GM12878 (cell line): Measurements from ENCODE around the gene AHCYL2. TPM values are rescaled to one million over a fixed set of nuclear protein-coding genes. Genes with fewer than 3 reads are reported as not detected.

Experiments used
- ATAC-seq: fragments of 200-7000 bp; cut with Tn5 transposase; 3 replicates; pipeline ENCODE4 v1.9.1; 2020; ENCODE audit warnings: mild to moderate bottlenecking, moderate library complexity
- BruUV-seq: library from RNA; stranded (reverse); fragments of 400-500 nt; replicated peaks from 2 replicates; lab custom pipeline; 2021; lab: Mats Ljungman, UMichigan
- CTCF ChIA-PET: fragments of 300-600 bp; sonication (Branson Sonifier 250); formaldehyde crosslinking; extraction: SDS; loops from one replicate; lab custom pipeline; 2021; ENCODE audit warnings: inconsistent platforms; lab: Yijun Ruan, JAX
- POLR2A ChIA-PET: fragments of 350-600 bp; formaldehyde crosslinking; extraction: SDS; loops from one replicate; lab custom pipeline; 2021; ENCODE audit warnings: inconsistent platforms; lab: Charles Lee
- RAD21 ChIA-PET: fragments of 300-600 bp; sonication (Branson Sonifier 250); formaldehyde crosslinking; loops from one replicate; lab custom pipeline; 2023; ENCODE audit warnings: antibody characterized with exemption; ENCODE audit not compliant: unreplicated experiment; lab: Charles Lee
- SMC1A ChIA-PET: fragments of 300-600 bp; sonication (Branson Sonifier 250); formaldehyde crosslinking; loops from one replicate; lab custom pipeline; 2023; ENCODE audit not compliant: unreplicated experiment, uncharacterized antibody; lab: Charles Lee
- DNase-seq: peaks from one replicate; pipeline ENCODE4 v3.0.0-alpha.2; 2011; ENCODE audit warnings: low read depth, low spot score
- FAIRE-seq: peaks from 3 replicates; lab custom pipeline; 2011; peaks lifted over from hg19 to GRCh38; lab: Jason Lieb, UNC
- H2AFZ ChIP-seq: 2 replicates; pipeline ENCODE4 v1.6.0; 2011; ENCODE audit warnings: low read depth, low read length, control low read depth; ENCODE audit not compliant: control insufficient read depth
- H3K27ac ChIP-seq: 2 replicates; pipeline ENCODE4 v1.5.1; 2011; ENCODE audit warnings: control low read depth; ENCODE audit not compliant: control insufficient read depth, insufficient read depth
- H3K27me3 ChIP-seq, 2 experiments: replicated peaks in 1 of 2; 2 replicates each; pipeline versions ENCODE4 v1.6.0 to v1.6.1; 2011; ENCODE audit warnings: low read length in 1 of 2; ENCODE audit not compliant: control insufficient read depth in 2 of 2, insufficient read depth in 2 of 2
- H3K36me3 ChIP-seq, 2 experiments: 2 replicates each; pipeline ENCODE4 v1.5.1; 2011; ENCODE audit warnings: low read length in 1 of 2; ENCODE audit not compliant: control insufficient read depth in 2 of 2, insufficient read depth in 2 of 2
- H3K4me1 ChIP-seq: 2 replicates; pipeline ENCODE4 v1.6.1; 2011; ENCODE audit warnings: mild to moderate bottlenecking, low read length, moderate library complexity, mixed read lengths; ENCODE audit not compliant: control insufficient read depth, insufficient read depth
- H3K4me2 ChIP-seq: 2 replicates; pipeline ENCODE4 v1.6.0; 2011; ENCODE audit warnings: control low read depth; ENCODE audit not compliant: control insufficient read depth, insufficient read depth
- H3K4me3 ChIP-seq: fragments of 200-600 bp; sonication (generic); 2 replicates; pipeline ENCODE4 v1.5.1; 2016
- H3K79me2 ChIP-seq: 2 replicates; pipeline ENCODE4 v1.6.0; 2011; ENCODE audit warnings: low read length; ENCODE audit not compliant: control insufficient read depth, insufficient read depth
- H3K9ac ChIP-seq: 2 replicates; pipeline ENCODE4 v1.8.0; 2011; ENCODE audit warnings: low read length, control low read depth, mixed read lengths; ENCODE audit not compliant: control insufficient read depth, insufficient read depth
- H3K9me3 ChIP-seq: replicated peaks from 3 replicates; pipeline ENCODE4 v1.5.1; 2011; ENCODE audit warnings: mild to moderate bottlenecking, low read length; ENCODE audit not compliant: control insufficient read depth, insufficient read depth
- H4K20me1 ChIP-seq: 2 replicates; pipeline ENCODE4 v1.6.0; 2011; ENCODE audit not compliant: control insufficient read depth, insufficient read depth
- CHD2 ChIP-seq: IDR thresholded peaks from 2 replicates; pipeline ENCODE4 v1.6.1; 2011; ENCODE audit warnings: low read depth, low read length, improper control_type of control experiment, borderline replicate concordance
- ESRRA ChIP-seq: IDR thresholded peaks from 2 replicates; pipeline ENCODE4 v1.6.1; 2012; ENCODE audit warnings: mild to moderate bottlenecking, low read length, improper control_type of control experiment
- GABPA ChIP-seq: IDR thresholded peaks from 2 replicates; pipeline ENCODE4 v1.6.1; 2014; ENCODE audit warnings: antibody characterized with exemption, low read depth, mild to moderate bottlenecking, inconsistent platforms
- NFYA ChIP-seq: IDR thresholded peaks from 2 replicates; pipeline ENCODE4 v1.6.1; 2011; ENCODE audit warnings: low read depth, mild to moderate bottlenecking, low read length, improper control_type of control experiment, borderline replicate concordance
- NR2C1 ChIP-seq: fragments of 450-650 bp; IDR thresholded peaks from 2 replicates; pipeline ENCODE4 v1.6.1; 2017; ENCODE audit warnings: antibody characterized with exemption, mild to moderate bottlenecking, moderate library complexity
- SIN3A ChIP-seq: IDR thresholded peaks from 2 replicates; pipeline ENCODE4 v1.6.1; 2012; ENCODE audit warnings: low read depth, low read length, improper control_type of control experiment
- SP1 ChIP-seq: IDR thresholded peaks from one replicate; pipeline ENCODE4 v1.6.1; 2011; ENCODE audit warnings: low read depth, low read length
- SPI1 ChIP-seq: IDR thresholded peaks from 2 replicates; pipeline ENCODE4 v1.6.1; 2011; ENCODE audit warnings: low read depth, mild to moderate bottlenecking, low read length, moderate library complexity, borderline replicate concordance; ENCODE audit not compliant: insufficient read depth
- SUPT20H ChIP-seq: IDR thresholded peaks from 2 replicates; pipeline ENCODE4 v1.6.1; 2011; ENCODE audit warnings: low read depth, mild to moderate bottlenecking, low read length, moderate library complexity, borderline replicate concordance; ENCODE audit not compliant: control insufficient read depth
- TARDBP ChIP-seq: IDR thresholded peaks from 2 replicates; pipeline ENCODE4 v1.6.1; 2016; ENCODE audit warnings: borderline replicate concordance
- ZBED1 ChIP-seq: IDR thresholded peaks from 2 replicates; pipeline ENCODE4 v1.6.1; 2016; ENCODE audit warnings: borderline replicate concordance
- WGBS: methylation state at CpG from one replicate; pipeline ENCODE4 v1.1.6; 2016; ENCODE audit warnings: low lambda C conversion rate; ENCODE audit not compliant: insufficient replicate concordance, insufficient coverage; ENCODE audit errors: missing lambda C conversion rate; 5-methylcytosine and 5-hydroxymethylcytosine counted together
- in situ Hi-C: fragments of 300-500 bp; cut with MboI; formaldehyde crosslinking; loops from 9 replicates; pipeline ENCODE4 v1.14.3; 2018; ENCODE audit warnings: mixed read lengths
- intact Hi-C: fragments of 100-400 bp; cut with micrococcal nuclease; formaldehyde crosslinking; loops from one replicate; pipeline ENCODE4 v1.14.2; 2022; ENCODE audit not compliant: unreplicated experiment
- polyA plus RNA-seq, 11 experiments: library from polyadenylated mRNA; depleted of rRNA in 4 of 11; unstranded in 6 of 11; stranded (reverse) in 5 of 11; fragments of >200 nt; fragmentation: Nextera tagmentation in 4 of 11; fragmentation: Illumina TruSeq in 1 of 11; extraction: Ambion mirVana in 4 of 11; extraction: Trizol in 1 of 11; gene quantifications; 1 replicate in 1 of 11; 2 replicates in 10 of 11; pipeline versions ENCODE4 v1.2.1 to v1.2.3, GENCODE V29; 2011 to 2016; ENCODE audit warnings: inconsistent platforms in 2 of 11, missing spikeins in 2 of 11, low read depth in 1 of 11
- total RNA-seq, 4 experiments: library from RNA; depleted of rRNA in 3 of 4; stranded (reverse); fragments of >200 nt in 3 of 4; fragmentation: Illumina TruSeq in 1 of 4; extraction: Trizol in 1 of 4; gene quantifications; 2 replicates each; pipeline versions ENCODE4 v1.2.1 to v1.2.3, GENCODE V29; 2013 to 2021
- TF ChIP-seq, protein P1 (sequence below): IDR thresholded peaks from 2 replicates; pipeline ENCODE4 v1.6.1; 2012; ENCODE audit warnings: mild to moderate bottlenecking, low read depth, low read length
- TF ChIP-seq, protein P2 (sequence below): IDR thresholded peaks from 2 replicates; pipeline ENCODE4 v1.6.1; 2011; ENCODE audit warnings: mild to moderate bottlenecking, low read depth, low read length, moderate library complexity; ENCODE audit not compliant: insufficient replicate concordance
- TF ChIP-seq, protein P3 (sequence below): fragments of 450-650 bp; IDR thresholded peaks from 2 replicates; pipeline ENCODE4 v1.6.1; 2016; ENCODE audit warnings: mild to moderate bottlenecking

The AHCYL2 gene
- total and polyA plus RNA-seq, 10 of the 15 experiments (the other 5 are each of a cell fraction or from before 2014, with no cell fraction given) = 1.7 to 29.1 (median 5.4) TPM

DNA sequence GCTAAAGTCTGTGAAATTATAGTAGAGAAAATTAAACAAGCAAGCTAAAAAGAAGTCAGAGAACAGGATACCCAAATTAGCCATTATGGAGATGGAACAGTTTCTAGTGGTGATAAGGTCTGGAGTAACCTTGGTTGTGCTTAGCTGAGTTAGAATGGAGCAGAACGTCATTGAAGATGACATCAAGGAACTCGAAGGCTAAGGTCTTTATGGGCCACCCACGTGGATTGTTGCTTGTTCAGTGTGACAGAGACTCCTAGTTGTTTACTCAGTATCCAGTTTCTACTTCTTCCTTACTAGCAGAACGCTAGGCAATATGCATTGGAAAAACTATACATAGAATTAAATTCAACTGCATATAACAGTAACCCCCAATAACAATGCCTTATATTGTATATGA lies 39.7 kb downstream of the AHCYL2 start:
- H3K27me3 ChIP-seq = no peaks in the 10 kb centered on the region
- H2AFZ ChIP-seq = no peak overlapping the region
- TF ChIP-seq GABPA = no peak
- TF ChIP-seq SP1 = no peak
- TF ChIP-seq SPI1 = no peak
- no peak for TF ChIP-seq NR2C1
- TF ChIP-seq, protein P1, sequence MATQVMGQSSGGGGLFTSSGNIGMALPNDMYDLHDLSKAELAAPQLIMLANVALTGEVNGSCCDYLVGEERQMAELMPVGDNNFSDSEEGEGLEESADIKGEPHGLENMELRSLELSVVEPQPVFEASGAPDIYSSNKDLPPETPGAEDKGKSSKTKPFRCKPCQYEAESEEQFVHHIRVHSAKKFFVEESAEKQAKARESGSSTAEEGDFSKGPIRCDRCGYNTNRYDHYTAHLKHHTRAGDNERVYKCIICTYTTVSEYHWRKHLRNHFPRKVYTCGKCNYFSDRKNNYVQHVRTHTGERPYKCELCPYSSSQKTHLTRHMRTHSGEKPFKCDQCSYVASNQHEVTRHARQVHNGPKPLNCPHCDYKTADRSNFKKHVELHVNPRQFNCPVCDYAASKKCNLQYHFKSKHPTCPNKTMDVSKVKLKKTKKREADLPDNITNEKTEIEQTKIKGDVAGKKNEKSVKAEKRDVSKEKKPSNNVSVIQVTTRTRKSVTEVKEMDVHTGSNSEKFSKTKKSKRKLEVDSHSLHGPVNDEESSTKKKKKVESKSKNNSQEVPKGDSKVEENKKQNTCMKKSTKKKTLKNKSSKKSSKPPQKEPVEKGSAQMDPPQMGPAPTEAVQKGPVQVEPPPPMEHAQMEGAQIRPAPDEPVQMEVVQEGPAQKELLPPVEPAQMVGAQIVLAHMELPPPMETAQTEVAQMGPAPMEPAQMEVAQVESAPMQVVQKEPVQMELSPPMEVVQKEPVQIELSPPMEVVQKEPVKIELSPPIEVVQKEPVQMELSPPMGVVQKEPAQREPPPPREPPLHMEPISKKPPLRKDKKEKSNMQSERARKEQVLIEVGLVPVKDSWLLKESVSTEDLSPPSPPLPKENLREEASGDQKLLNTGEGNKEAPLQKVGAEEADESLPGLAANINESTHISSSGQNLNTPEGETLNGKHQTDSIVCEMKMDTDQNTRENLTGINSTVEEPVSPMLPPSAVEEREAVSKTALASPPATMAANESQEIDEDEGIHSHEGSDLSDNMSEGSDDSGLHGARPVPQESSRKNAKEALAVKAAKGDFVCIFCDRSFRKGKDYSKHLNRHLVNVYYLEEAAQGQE = no peak
- no peak for TF ChIP-seq ZBED1
- TF ChIP-seq SIN3A = no peak
- TF ChIP-seq TARDBP = no peak
- no peak for TF ChIP-seq ESRRA
- no peak for TF ChIP-seq SUPT20H
- TF ChIP-seq NFYA = no peak
- TF ChIP-seq, protein P2, sequence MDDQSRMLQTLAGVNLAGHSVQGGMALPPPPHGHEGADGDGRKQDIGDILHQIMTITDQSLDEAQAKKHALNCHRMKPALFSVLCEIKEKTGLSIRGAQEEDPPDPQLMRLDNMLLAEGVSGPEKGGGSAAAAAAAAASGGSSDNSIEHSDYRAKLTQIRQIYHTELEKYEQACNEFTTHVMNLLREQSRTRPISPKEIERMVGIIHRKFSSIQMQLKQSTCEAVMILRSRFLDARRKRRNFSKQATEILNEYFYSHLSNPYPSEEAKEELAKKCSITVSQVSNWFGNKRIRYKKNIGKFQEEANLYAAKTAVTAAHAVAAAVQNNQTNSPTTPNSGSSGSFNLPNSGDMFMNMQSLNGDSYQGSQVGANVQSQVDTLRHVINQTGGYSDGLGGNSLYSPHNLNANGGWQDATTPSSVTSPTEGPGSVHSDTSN = no peak
- TF ChIP-seq CHD2 = no peak
- TF ChIP-seq, protein P3, sequence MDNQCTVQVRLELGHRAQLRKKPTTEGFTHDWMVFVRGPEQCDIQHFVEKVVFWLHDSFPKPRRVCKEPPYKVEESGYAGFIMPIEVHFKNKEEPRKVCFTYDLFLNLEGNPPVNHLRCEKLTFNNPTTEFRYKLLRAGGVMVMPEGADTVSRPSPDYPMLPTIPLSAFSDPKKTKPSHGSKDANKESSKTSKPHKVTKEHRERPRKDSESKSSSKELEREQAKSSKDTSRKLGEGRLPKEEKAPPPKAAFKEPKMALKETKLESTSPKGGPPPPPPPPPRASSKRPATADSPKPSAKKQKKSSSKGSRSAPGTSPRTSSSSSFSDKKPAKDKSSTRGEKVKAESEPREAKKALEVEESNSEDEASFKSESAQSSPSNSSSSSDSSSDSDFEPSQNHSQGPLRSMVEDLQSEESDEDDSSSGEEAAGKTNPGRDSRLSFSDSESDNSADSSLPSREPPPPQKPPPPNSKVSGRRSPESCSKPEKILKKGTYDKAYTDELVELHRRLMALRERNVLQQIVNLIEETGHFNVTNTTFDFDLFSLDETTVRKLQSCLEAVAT = no peak
- no peaks in the 10 kb centered on the region for H3K79me2 ChIP-seq
- ChIA-PET CTCF (interaction anchor here (0.6 to 1.4 kb wide), 3 partner anchors 14 to 34 kb away, joined by 3 to 4 read pairs (median 3); no protein-coding TSS in a partner anchor), POLR2A (no interaction called here), SMC1A (interaction anchor here (1.4 kb wide), 1 partner anchor 10 kb away, joined by 4 read pairs; no protein-coding TSS in a partner anchor), RAD21 (no interaction called here)
- no TSS peak for BruUV-seq
- intact Hi-C loops (no loop called here), in situ Hi-C loops (no loop called here)
- no peaks in the 10 kb centered on the region for H3K9me3 ChIP-seq
- H3K4me1 ChIP-seq = peaks cover 3% of the 10 kb centered on the region; the same call in 1 of the 2 replicates
- H3K4me3 ChIP-seq = no peak overlapping the region
- FAIRE-seq (no peak), DNase-seq (no peak), ATAC-seq (no peak)
- no peak overlapping the region for H3K9ac ChIP-seq
- H3K36me3 ChIP-seq = no peaks in the 10 kb centered on the region
- H3K27ac ChIP-seq = no peak overlapping the region
- no peak overlapping the region for H3K4me2 ChIP-seq
- no peaks in the 10 kb centered on the region for H4K20me1 ChIP-seq
- 83% methylated on average over 4 of the region's 4 CpGs for WGBS
